Prostate gland (tissue), 2 donors: ENCODE data around the gene LPP. TPM values are rescaled to one million over a fixed set of nuclear protein-coding genes. Genes with fewer than 3 reads are reported as not detected.

ENCODE experiments used
- DNase-seq: peaks from one replicate; pipeline ENCODE4 v3.0.0-alpha.2; 2019; ENCODE audit warnings: low spot score
- H3K27ac ChIP-seq, 2 donors: fragments of 200-600 bp; sonication (generic); 2 replicates each; pipeline ENCODE4 v1.5.1; 2017 to 2019
- H3K27me3 ChIP-seq: fragments of 200-600 bp; sonication (generic); replicated peaks from 2 replicates; pipeline ENCODE4 v1.5.1; 2019; ENCODE audit not compliant: insufficient read depth
- H3K36me3 ChIP-seq, 2 donors: fragments of 200-600 bp; sonication (generic); 1 replicate in 1 of 2; 2 replicates in 1 of 2; pipeline versions ENCODE4 v1.5.1 to v1.8.1; 2017 to 2019
- H3K4me1 ChIP-seq: fragments of 200-600 bp; sonication (generic); replicated peaks from 2 replicates; pipeline ENCODE4 v1.5.1; 2019
- H3K4me3 ChIP-seq, 2 donors: fragments of 200-600 bp; sonication (generic); 2 replicates each; pipeline ENCODE4 v1.5.1; 2017 to 2019
- H3K9me3 ChIP-seq: fragments of 200-600 bp; sonication (generic); 2 replicates; pipeline ENCODE4 v1.5.1; 2017
- POLR2A ChIP-seq: fragments of 450-650 bp; IDR thresholded peaks from one replicate; pipeline ENCODE4 v1.6.1; 2016; ENCODE audit warnings: antibody characterized with exemption, mild to moderate bottlenecking
- POLR2AphosphoS5 ChIP-seq: sonication (generic); formaldehyde crosslinking; IDR thresholded peaks from one replicate; pipeline ENCODE4 v1.6.1; 2017; ENCODE audit warnings: antibody characterized with exemption
- WGBS: methylation state at CpG from one replicate; pipeline ENCODE4 v1.1.5; 2018; 5-methylcytosine and 5-hydroxymethylcytosine counted together
- intact Hi-C: fragments of 100-400 bp; cut with DNase I; formaldehyde crosslinking; loops from one replicate; pipeline ENCODE4 v1.14.2; 2022
- total RNA-seq, 2 donors: library from RNA; depleted of rRNA; stranded (reverse); fragments of >200 nt; gene quantifications; one replicate each; pipeline ENCODE4 v1.1.0, GENCODE V29; 2016
- TF ChIP-seq, protein P1 (sequence below), 4 experiments: fragments of 200-600 bp in 2 of 4; fragments of 450-650 bp in 2 of 4; sonication (generic) in 2 of 4; IDR thresholded peaks; 1 replicate in 3 of 4; 2 replicates in 1 of 4; pipeline ENCODE4 v1.5.1; 2016 to 2019; ENCODE audit warnings: antibody characterized with exemption in 4 of 4, mild to moderate bottlenecking in 2 of 4, moderate library complexity in 2 of 4

The LPP gene
- total RNA-seq, 2 donors from 2014 or later: 219 to 248 TPM

DNA sequence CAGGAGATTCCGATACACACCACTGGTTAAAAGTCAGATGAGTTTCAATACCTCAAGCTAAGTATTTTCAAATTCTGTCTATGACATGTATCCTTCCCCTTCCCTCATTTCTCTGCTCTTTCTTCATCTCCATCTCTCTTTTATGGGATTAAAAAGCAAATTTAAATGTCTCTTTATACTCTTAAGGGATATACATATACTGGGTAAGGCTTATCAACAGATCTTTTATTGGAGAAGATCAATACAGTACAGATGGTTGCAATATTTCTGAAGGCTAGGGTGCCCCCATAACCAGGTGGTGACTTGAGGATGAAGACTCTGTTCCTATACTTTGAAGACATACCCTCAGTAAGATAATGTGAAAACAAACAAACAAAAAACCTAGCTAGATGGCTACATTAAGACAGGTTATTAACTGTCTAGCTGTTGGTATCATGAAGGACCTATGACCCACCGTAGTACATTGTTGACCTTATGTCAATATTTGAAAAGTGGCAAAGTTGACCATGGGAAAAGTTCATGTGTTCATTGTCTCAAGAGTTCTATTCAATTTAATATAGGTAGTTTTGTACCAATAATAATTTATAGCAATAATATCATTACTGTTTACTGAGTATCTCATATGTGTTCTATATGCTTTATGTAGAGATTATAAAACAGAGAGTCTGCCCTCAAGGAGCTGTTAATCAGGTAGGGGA is 319.8 kb downstream of the LPP start:
- H3K27ac ChIP-seq: no peak overlapping the region
- H3K9me3 ChIP-seq: no peaks in the 10 kb centered on the region
- TF ChIP-seq, protein P1, sequence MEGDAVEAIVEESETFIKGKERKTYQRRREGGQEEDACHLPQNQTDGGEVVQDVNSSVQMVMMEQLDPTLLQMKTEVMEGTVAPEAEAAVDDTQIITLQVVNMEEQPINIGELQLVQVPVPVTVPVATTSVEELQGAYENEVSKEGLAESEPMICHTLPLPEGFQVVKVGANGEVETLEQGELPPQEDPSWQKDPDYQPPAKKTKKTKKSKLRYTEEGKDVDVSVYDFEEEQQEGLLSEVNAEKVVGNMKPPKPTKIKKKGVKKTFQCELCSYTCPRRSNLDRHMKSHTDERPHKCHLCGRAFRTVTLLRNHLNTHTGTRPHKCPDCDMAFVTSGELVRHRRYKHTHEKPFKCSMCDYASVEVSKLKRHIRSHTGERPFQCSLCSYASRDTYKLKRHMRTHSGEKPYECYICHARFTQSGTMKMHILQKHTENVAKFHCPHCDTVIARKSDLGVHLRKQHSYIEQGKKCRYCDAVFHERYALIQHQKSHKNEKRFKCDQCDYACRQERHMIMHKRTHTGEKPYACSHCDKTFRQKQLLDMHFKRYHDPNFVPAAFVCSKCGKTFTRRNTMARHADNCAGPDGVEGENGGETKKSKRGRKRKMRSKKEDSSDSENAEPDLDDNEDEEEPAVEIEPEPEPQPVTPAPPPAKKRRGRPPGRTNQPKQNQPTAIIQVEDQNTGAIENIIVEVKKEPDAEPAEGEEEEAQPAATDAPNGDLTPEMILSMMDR (IDR thresholded peaks at IDR 0.05): no peak
- TF ChIP-seq POLR2AphosphoS5: no peak
- TF ChIP-seq POLR2A: no peak
- no peak overlapping the region for H3K4me3 ChIP-seq
- no peaks in the 10 kb centered on the region for H3K4me1 ChIP-seq
- H3K36me3 ChIP-seq: no peaks in the 10 kb centered on the region
- H3K27me3 ChIP-seq: no peaks in the 10 kb centered on the region
- no peak for DNase-seq
- intact Hi-C loops: no loop called here
- 95% methylated on average over 2 of the region's 2 CpGs for WGBS

DNA sequence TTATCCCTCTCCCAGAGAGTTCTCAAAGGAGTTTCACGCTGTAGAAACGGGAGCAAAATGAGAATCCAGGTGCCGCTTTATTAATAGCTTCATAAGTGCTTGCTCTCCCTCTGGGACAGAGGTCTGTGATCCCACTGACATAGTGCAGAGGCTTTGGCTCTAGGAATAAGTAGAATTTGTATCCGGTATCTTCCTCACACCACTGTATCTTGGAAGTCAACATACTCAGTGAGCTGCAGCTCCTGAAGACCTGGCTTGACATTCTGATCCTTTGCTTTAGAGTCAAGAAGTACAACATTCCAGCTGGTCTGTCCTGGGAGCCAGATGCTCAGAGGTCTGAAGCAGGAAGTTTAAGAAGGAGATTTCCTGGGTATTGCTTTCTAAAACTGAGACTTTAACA is 323.0 kb downstream of the LPP start:
- Histone ChIP-seq H3K9me3 (no peaks in the 10 kb centered on the region), H3K4me1 (no peaks in the 10 kb centered on the region), H3K27me3 (no peaks in the 10 kb centered on the region), H3K4me3 (no peak overlapping the region), H3K36me3 (no peaks in the 10 kb centered on the region), H3K27ac (no peak overlapping the region)
- no peak for DNase-seq
- WGBS: 74% methylated on average over 4 of the region's 4 CpGs
- intact Hi-C loops: no loop called here
- TF ChIP-seq POLR2AphosphoS5 (no peak), POLR2A (no peak)
- TF ChIP-seq, protein P1 (IDR thresholded peaks at IDR 0.05): no peak

DNA sequence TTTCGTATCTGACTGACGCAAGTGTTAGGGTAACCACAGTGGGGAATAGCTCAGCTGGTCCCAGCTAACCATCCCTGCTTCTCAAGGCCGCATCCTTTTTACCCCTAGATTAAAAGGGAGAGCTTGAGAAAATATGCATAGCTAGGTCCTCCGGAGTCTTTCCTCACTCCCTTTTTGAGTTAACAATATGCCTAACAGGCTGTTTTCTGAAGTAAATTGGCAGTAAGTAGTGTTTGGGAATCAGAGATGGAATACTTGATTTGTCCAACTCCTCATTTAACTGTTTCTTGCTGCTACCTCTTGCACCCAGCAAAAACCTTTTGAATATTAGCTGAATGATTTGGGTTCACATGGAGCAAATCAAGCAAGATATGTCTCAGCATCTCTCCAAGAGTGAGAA is 326.1 kb downstream of the LPP start:
- Histone ChIP-seq H3K4me3 (no peak overlapping the region), H3K27ac (no peak overlapping the region), H3K9me3 (no peaks in the 10 kb centered on the region), H3K36me3 (peaks cover 0 to 2% of the 10 kb centered on the region in 2 donors), H3K4me1 (no peaks in the 10 kb centered on the region), H3K27me3 (no peaks in the 10 kb centered on the region)
- TF ChIP-seq, protein P1 (IDR thresholded peaks at IDR 0.05): no peak
- 88% methylated on average over 4 of the region's 4 CpGs for WGBS
- no peak for DNase-seq
- intact Hi-C loops: no loop called here

DNA sequence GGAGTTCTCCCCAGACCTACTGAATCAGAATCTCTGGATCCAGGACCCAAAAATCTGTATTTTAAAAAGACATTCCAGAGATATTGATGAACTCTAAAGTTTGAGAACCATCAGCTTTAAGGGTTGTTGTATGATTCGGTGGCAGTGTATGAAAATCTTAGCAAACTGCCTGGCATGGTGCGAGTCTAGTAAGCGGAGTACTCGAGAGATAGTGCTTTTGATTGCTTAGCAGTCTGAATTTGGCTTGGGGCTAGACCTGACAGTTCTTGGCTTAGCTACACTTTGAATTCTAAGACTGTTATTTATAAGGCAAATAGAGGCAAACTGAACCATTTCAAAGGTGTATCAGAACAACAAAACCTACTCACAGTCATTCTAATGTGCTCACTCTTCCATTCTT is 329.0 kb downstream of the LPP start:
- 34% methylated on average over 4 of the region's 4 CpGs for WGBS
- TF ChIP-seq, protein P1 (IDR thresholded peaks at IDR 0.05): no peak
- TF ChIP-seq POLR2AphosphoS5 (no peak), POLR2A (no peak)
- H3K9me3 ChIP-seq: no peaks in the 10 kb centered on the region
- H3K27ac ChIP-seq: no peak overlapping the region
- H3K4me1 ChIP-seq: no peaks in the 10 kb centered on the region
- intact Hi-C loops: no loop called here
- no peak overlapping the region for H3K4me3 ChIP-seq
- H3K27me3 ChIP-seq: no peaks in the 10 kb centered on the region
- no peak for DNase-seq
- peaks cover 0 to 5% of the 10 kb centered on the region in 2 donors for H3K36me3 ChIP-seq

DNA sequence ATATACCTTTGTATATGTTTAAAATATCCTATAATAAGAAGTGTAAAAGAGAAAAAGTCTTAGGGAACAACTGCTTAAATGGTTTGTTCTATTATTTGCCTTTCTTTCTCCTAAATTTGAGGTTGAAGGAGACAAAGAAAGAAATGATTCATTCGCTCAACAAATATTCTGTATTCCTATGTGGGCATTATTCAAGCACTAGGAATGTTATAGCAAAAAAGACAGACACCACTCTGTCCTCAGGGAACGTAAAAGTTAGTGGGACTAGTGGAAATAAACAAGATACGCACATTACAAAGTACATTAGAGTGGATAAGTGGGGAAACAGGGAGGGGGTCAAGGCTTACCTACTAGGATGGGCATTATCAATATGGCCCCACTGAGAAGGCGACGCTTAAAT is 332.2 kb downstream of the LPP start:
- Histone ChIP-seq H3K27ac (no peak overlapping the region), H3K27me3 (no peaks in the 10 kb centered on the region), H3K4me3 (no peak overlapping the region), H3K36me3 (peaks cover 0 to 5% of the 10 kb centered on the region in 2 donors), H3K9me3 (no peaks in the 10 kb centered on the region), H3K4me1 (no peaks in the 10 kb centered on the region)
- WGBS: 94% methylated on average over 5 of the region's 5 CpGs
- TF ChIP-seq POLR2A: no peak
- TF ChIP-seq, protein P1 (IDR thresholded peaks at IDR 0.05): no peak
- intact Hi-C loops: no loop called here
- no peak for DNase-seq
